Activated effector memory CD4-positive, alpha-beta T cell treated with anti-CD3 and anti-CD28 coated beads, Interleukin-2, amount 50 U/mL, for 16 hours (primary cell): ENCODE results near the gene KCNJ6.
"Not testable (repeated sequence)": the region's sequence is repeated elsewhere in the genome, so short reads cannot be mapped to it uniquely, and the experiment has no call there.

ENCODE experiments used
- DNase-seq: peaks from one replicate; pipeline ENCODE4 v3.0.0-alpha.2; 2020

The KCNJ6 gene

GRCh38 chr21:37670883-37671282 is 245.4 kb downstream of the KCNJ6 start:
- no peak for DNase-seq

- no peak for DNase-seq
These were observed 247.0 kb downstream of the KCNJ6 start for GRCh38 chr21:37669249-37669648.

GRCh38 chr21:37668462-37669239 is 247.6 kb downstream of the KCNJ6 start:
- no peak for DNase-seq

GRCh38 chr21:37667380-37667779 is 248.9 kb downstream of the KCNJ6 start:
- DNase-seq = no peak

GRCh38 chr21:37665230-37666024 is 250.8 kb downstream of the KCNJ6 start:
- DNase-seq = no peak

GRCh38 chr21:37662227-37662626 is 254.0 kb downstream of the KCNJ6 start:
- DNase-seq = not testable (repeated sequence)

- DNase-seq = no peak
These were observed 255.5 kb downstream of the KCNJ6 start for GRCh38 chr21:37660709-37661108.

- DNase-seq = no peak
These were observed 256.4 kb downstream of the KCNJ6 start for GRCh38 chr21:37659874-37660273.

GRCh38 chr21:37658817-37659458 is 257.3 kb downstream of the KCNJ6 start:
- no peak for DNase-seq

GRCh38 chr21:37658121-37658816 is 258.0 kb downstream of the KCNJ6 start:
- no peak for DNase-seq

- DNase-seq = no peak
These were observed 259.4 kb downstream of the KCNJ6 start for GRCh38 chr21:37656899-37657298.

- DNase-seq = no peak
These were observed 260.5 kb downstream of the KCNJ6 start for GRCh38 chr21:37655611-37656300.

GRCh38 chr21:37654596-37654995 is 261.7 kb downstream of the KCNJ6 start:
- no peak for DNase-seq

GRCh38 chr21:37653201-37653600 is 263.1 kb downstream of the KCNJ6 start:
- no peak for DNase-seq

GRCh38 chr21:37647781-37648180 is 268.5 kb downstream of the KCNJ6 start:
- no peak for DNase-seq

- DNase-seq = not testable (repeated sequence)
These were observed 269.5 kb downstream of the KCNJ6 start for GRCh38 chr21:37646761-37647160.

- DNase-seq = no peak
These were observed 270.4 kb downstream of the KCNJ6 start for GRCh38 chr21:37645848-37646247.

GRCh38 chr21:37644636-37645035 is 271.6 kb downstream of the KCNJ6 start:
- DNase-seq = no peak

GRCh38 chr21:37643862-37644261 is 272.4 kb downstream of the KCNJ6 start:
- not testable (repeated sequence) for DNase-seq

GRCh38 chr21:37642493-37642892 is 273.8 kb downstream of the KCNJ6 start:
- DNase-seq = no peak

GRCh38 chr21:37639756-37640155 is 276.5 kb downstream of the KCNJ6 start:
- DNase-seq = no peak

GRCh38 chr21:37636152-37636860 is 280.0 kb downstream of the KCNJ6 start:
- DNase-seq = no peak
